IPS-18a (cell line): ENCODE results near the gene STMND1.

ENCODE experiments used
- H3K27ac ChIP-seq: one replicate; pipeline ENCODE4 v1.5.1; 2013; ENCODE audit warnings: low read length
- H3K27me3 ChIP-seq: one replicate; pipeline ENCODE4 v1.6.1; 2013; ENCODE audit warnings: mild to moderate bottlenecking, low read length; ENCODE audit not compliant: control insufficient read depth, insufficient read depth
- H3K36me3 ChIP-seq: one replicate; pipeline ENCODE4 v1.6.1; 2013; ENCODE audit warnings: low read depth, low read length; ENCODE audit not compliant: control insufficient read depth
- H3K4me1 ChIP-seq: one replicate; pipeline ENCODE4 v1.6.1; 2013; ENCODE audit warnings: low read depth, low read length; ENCODE audit not compliant: control insufficient read depth
- H3K4me3 ChIP-seq: one replicate; pipeline ENCODE4 v1.5.1; 2013; ENCODE audit warnings: low read length
- H3K9ac ChIP-seq: one replicate; pipeline ENCODE4 v1.6.1; 2013; ENCODE audit warnings: mild to moderate bottlenecking, low read length, moderate library complexity
- H3K9me3 ChIP-seq: one replicate; pipeline ENCODE4 v1.6.1; 2013; ENCODE audit warnings: low read depth, low read length; ENCODE audit not compliant: control insufficient read depth

Gene STMND1

DNA sequence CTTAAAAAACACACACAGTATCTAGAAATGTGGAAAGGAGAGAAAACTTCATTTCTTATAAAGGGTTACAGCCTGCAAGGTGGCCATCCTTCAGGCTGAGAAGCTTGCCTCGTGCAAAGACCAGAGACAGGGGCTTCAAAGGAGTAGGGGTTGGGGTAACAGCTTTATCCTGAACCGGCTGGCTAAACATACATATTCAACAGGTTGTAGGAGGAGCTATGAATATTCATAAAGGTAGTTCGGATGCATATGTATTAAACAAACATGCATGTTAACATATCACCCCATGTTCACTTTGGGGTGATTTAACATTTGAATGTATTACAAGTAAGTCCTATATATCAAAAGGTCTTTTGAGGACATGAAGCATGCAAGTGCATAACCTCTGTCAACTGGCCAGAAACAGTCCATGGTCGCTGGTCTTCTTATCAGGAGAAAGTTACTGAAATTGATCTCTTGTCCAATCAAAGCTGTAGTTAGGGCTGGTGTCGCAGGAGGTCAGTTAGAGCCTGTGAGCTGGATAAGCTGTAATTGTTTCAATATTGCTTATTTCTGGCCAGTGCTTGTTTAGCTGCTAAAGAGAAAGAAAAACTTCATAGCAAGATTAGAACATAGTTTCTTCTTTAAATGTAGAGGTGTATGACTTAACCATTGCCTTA, 2.3 kb upstream of the STMND1 start:
- H3K36me3 ChIP-seq, result no peaks in the 10 kb centered on the region
- H3K9ac ChIP-seq, result no peak overlapping the region
- H3K27ac ChIP-seq, result no peak overlapping the region
- peaks cover 6% of the 10 kb centered on the region for H3K4me1 ChIP-seq
- no peak overlapping the region for H3K4me3 ChIP-seq
- peaks cover 45% of the 10 kb centered on the region for H3K27me3 ChIP-seq
- no peaks in the 10 kb centered on the region for H3K9me3 ChIP-seq

DNA sequence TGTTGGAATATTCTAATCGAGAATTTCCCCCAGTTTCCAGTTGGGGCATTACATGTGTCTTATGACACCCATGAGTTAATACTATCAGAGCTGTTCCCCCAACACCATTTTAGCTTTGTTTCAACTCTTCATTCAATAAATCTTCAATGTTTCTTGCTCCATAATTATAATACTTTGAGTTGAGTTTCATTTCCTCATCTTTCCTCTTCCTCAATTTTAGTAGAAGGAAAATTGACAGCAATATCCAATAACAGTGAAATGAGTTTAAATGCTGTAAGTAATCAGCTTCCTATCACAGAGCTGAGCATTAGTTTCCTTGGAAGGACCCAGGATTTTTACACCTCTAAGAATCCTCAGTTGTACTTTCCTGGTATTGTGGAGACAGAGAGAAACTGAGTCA, 1.0 kb upstream of the STMND1 start:
- Histone ChIP-seq H3K4me3 (no peak overlapping the region), H3K27ac (no peak overlapping the region), H3K36me3 (no peaks in the 10 kb centered on the region), H3K9me3 (no peaks in the 10 kb centered on the region), H3K27me3 (peaks cover 45% of the 10 kb centered on the region), H3K4me1 (peaks cover 6% of the 10 kb centered on the region), H3K9ac (no peak overlapping the region)

DNA sequence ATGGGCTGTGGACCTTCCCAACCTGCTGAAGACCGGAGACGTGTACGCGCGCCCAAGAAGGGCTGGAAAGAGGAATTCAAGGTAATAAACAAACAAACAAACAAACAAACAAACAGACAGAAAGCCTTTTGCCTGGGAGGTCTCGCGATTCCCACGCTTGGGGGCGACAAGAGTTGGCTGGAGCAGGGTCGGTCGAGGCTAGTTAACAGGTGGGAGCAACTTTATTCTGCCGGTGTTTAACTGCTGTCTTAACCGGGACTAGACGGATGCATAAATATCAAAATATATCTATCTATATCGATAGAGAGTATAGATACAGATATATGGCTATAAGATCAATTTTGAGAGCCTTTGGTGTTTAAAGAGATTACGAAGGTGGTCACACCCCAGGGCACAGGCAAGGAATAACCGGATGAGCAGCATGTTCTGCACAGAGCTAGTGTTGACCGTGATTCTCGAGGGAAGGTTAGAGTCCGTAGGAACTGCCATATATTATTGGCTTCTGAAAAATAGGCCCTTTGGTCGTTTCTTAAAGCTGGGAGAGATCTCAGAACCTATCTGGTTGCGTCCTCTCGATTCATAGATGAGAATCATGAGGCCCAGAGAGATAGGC, 514 bp downstream of the STMND1 start:
- no peak overlapping the region for H3K27ac ChIP-seq
- no peaks in the 10 kb centered on the region for H3K9me3 ChIP-seq
- H3K36me3 ChIP-seq, result no peaks in the 10 kb centered on the region
- peaks cover 45% of the 10 kb centered on the region for H3K27me3 ChIP-seq
- H3K4me3 ChIP-seq, result peak overlapping the region; percentile 71
- peaks cover 6% of the 10 kb centered on the region for H3K4me1 ChIP-seq
- peak overlapping the region; percentile 57 for H3K9ac ChIP-seq

DNA sequence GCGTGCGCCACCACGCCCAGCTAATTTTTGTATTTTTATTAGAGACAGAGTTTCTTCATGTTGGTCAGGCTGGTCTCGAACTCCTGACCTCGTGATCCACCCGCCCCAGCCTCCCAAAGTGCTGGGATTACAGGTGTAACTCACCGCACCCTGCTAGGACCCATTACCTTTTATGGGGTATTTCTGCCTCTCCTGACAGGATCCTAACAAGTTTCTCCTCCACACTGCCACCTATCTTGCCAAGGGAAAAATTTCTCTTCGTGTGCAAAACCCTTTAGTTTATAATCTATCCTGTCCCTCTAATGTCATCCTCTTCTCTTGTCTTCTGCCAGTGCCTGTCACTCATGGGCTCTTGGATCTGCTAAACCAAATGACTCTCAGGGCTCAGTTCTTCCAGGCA, 1.9 kb downstream of the STMND1 start:
- no peak overlapping the region for H3K9ac ChIP-seq

DNA sequence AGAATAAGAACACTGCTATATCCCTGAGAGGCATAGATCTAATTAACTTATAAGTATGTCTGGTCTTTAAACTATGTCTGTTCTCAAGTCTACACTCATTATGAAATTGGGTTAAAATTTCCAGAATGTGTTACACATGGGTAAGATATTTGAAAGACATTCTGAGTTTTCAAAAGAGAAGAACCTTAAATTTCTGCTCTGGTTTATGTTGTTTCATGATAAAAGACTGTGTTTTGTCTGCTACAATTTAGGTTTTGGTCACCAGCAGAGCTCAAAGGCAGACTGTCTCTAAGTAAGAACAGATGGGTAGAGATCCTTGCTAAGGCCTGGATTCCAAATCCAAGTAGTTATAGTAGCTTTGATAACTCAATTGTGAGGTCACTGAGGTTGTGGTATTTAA, 6.0 kb downstream of the STMND1 start:
- H3K9me3 ChIP-seq, result no peaks in the 10 kb centered on the region

More for the DNA sequence above, 1.9 kb downstream of the STMND1 start:
- H3K4me1 ChIP-seq, result peaks cover 6% of the 10 kb centered on the region
- no peak overlapping the region for H3K27ac ChIP-seq
- H3K9me3 ChIP-seq, result no peaks in the 10 kb centered on the region
- peaks cover 45% of the 10 kb centered on the region for H3K27me3 ChIP-seq
- no peak overlapping the region for H3K4me3 ChIP-seq
- no peaks in the 10 kb centered on the region for H3K36me3 ChIP-seq

DNA sequence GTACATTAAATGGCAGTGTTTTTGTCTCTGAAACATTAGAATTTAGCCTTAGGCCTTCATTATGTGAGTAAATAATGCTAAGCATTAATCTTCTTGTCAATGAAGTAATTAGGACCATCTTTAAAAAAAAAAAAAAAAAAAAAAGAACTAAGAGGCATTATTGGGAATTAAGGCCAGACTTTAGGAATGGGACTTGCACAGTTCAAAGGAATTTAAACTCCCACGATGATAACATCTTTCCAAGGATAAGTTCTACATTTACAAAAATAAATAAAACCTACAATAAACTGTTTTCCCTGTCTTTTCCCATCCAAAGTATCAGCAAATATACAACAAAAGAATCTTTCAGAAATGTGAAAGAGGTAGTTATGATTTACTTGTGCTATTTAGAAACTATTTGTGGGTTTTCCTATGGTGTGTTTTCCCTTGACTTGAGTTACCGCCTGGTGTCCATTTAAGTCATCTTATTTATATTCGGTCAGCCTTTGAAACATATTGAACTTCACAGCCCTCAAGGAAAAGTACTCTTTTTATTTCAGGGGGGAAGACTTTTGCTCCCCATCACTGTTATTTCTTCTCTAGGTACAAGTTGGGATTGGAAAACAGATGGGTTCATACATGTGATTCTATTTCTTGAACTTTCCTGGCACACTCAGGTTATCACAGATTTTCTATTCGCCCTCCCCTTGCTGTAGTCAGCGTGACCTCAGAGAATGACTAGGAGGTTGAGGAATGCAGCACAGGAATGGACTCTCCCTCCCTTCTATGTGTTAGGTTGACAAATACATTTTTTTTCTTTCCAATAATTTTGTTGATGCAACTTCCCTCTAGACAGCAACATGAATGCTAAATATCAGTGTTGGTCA, 13.6 kb downstream of the STMND1 start:
- Histone ChIP-seq H3K36me3 (no peaks in the 10 kb centered on the region), H3K9ac (no peak overlapping the region), H3K4me3 (no peak overlapping the region), H3K9me3 (no peaks in the 10 kb centered on the region), H3K4me1 (no peaks in the 10 kb centered on the region), H3K27ac (no peak overlapping the region), H3K27me3 (no peaks in the 10 kb centered on the region)

More for the DNA sequence above, 6.0 kb downstream of the STMND1 start:
- H3K36me3 ChIP-seq, result no peaks in the 10 kb centered on the region
- peaks cover 8% of the 10 kb centered on the region for H3K27me3 ChIP-seq
- no peak overlapping the region for H3K4me3 ChIP-seq
- no peaks in the 10 kb centered on the region for H3K4me1 ChIP-seq
- H3K9ac ChIP-seq, result no peak overlapping the region
- no peak overlapping the region for H3K27ac ChIP-seq

DNA sequence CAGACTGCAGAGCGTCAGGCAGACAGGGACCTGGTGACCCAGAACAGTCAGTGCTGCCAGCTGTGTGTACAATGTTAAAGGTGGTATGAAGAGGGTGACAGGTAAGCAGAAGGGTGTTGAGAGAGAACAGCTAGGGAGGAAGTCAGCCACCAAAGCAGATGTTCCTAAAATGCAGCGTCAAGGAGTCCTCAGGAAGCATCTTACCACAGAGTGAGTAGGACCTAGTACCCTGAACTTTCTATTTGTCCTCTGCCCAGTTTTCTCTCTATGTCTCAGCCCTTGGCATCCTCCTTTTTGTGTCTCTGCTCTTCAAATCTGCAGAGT, 14.2 kb downstream of the STMND1 start:
- Histone ChIP-seq H3K36me3 (no peaks in the 10 kb centered on the region), H3K4me1 (no peaks in the 10 kb centered on the region), H3K9ac (no peak overlapping the region), H3K27me3 (no peaks in the 10 kb centered on the region), H3K4me3 (no peak overlapping the region), H3K27ac (no peak overlapping the region), H3K9me3 (no peaks in the 10 kb centered on the region)

DNA sequence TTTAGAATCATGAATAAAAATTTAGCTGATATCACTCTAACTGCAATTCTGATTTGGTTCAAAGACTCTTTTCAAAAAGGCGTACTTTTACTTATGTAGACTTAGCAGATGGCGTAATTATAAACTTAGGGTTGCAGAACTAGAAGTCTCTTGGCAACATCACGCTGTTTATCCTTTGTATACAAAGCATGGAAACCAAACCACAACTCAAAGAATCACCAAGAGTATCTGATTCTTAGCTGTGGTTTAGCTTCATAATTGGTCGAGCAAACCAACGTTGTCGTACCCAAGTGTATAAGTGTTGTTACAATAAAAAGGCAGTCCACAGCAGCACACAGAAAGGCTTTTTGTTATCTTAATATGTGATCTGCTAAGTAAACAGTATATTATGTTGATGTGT, 18.2 kb downstream of the STMND1 start:
- H3K4me3 ChIP-seq, result no peak overlapping the region
- no peaks in the 10 kb centered on the region for H3K4me1 ChIP-seq
- no peak overlapping the region for H3K9ac ChIP-seq
- H3K36me3 ChIP-seq, result no peaks in the 10 kb centered on the region
- H3K27me3 ChIP-seq, result no peaks in the 10 kb centered on the region
- H3K9me3 ChIP-seq, result no peaks in the 10 kb centered on the region
- no peak overlapping the region for H3K27ac ChIP-seq

DNA sequence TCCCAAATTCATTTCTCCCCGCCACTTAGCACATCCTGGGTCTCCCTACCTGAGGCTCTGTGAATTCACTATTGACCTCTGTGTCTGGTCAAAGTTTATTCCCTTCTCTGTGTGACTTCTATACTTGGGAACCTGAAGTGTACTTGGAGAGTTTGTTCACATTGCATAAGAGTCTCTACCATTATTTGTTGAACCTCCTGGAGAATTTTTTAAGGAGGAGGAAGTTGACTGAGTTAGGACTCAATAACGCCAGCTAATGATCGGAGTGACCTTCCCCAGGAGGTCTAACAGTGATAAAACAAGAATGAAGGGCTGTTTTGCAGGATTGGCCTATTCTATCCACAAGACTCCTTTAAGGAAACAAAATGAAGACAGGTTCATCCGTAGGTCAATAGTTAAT, 23.6 kb downstream of the STMND1 start:
- no peaks in the 10 kb centered on the region for H3K36me3 ChIP-seq

DNA sequence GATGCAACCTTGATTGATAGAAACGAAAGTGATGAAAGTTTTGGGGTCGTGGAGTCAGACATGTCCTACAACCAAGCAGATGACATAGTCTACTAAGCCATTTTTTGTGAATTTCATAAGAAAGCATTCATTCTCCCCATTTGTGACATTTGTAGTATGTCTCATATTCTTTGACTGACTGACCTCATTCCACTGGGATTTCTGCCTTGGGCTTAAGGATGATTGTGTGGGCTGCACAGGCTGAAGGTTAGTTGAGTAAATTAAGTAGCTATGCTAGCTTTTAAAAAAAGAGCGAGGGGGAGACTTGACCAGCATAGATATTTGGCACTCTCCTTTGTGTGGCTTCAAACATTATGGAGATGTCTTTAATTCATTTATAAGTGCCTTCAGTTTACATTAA, 28.9 kb downstream of the STMND1 start:
- no peaks in the 10 kb centered on the region for H3K9me3 ChIP-seq
- H3K27me3 ChIP-seq, result no peaks in the 10 kb centered on the region
- H3K36me3 ChIP-seq, result no peaks in the 10 kb centered on the region
- H3K9ac ChIP-seq, result no peak overlapping the region
- no peak overlapping the region for H3K4me3 ChIP-seq
- no peak overlapping the region for H3K27ac ChIP-seq
- peaks cover 8% of the 10 kb centered on the region for H3K4me1 ChIP-seq

More for the DNA sequence above, 23.6 kb downstream of the STMND1 start:
- no peak overlapping the region for H3K27ac ChIP-seq
- H3K4me1 ChIP-seq, result peaks cover 8% of the 10 kb centered on the region
- H3K27me3 ChIP-seq, result no peaks in the 10 kb centered on the region
- no peak overlapping the region for H3K9ac ChIP-seq
- H3K9me3 ChIP-seq, result no peaks in the 10 kb centered on the region
- no peak overlapping the region for H3K4me3 ChIP-seq

DNA sequence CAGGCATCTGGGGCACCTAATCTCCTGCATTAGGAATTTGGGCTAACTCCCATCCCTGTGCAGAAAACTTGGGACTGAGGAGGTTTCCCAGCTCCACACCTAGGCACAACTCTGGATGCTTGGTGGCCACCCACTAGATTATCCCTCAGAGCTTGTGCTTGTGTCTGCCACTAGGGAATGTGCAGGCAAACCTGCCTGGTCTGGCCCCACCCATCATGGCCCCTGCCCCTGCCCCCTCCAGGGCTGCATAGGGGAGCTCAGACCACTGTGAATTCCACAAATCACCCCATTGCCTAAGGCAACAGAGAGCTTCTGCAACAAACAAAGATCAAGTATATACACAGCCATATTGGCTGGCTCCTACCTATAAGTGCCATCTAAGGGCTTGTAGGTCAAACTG, 31.1 kb downstream of the STMND1 start:
- H3K36me3 ChIP-seq, result no peaks in the 10 kb centered on the region
- H3K9me3 ChIP-seq, result no peaks in the 10 kb centered on the region
- no peak overlapping the region for H3K27ac ChIP-seq
- no peak overlapping the region for H3K9ac ChIP-seq
- no peaks in the 10 kb centered on the region for H3K27me3 ChIP-seq
- no peaks in the 10 kb centered on the region for H3K4me1 ChIP-seq
- no peak overlapping the region for H3K4me3 ChIP-seq
